CD4-positive, alpha-beta T cell treated with Interleukin-21 for 1 hour (primary cell): ENCODE results near the gene MAP2K7.
"Not testable (repeated sequence)": the region's sequence is repeated elsewhere in the genome, so short reads cannot be mapped to it uniquely, and the experiment has no call there.

Experiments
- DNase-seq: peaks from one replicate; pipeline ENCODE4 v3.0.0-alpha.2; 2020

The MAP2K7 gene

GRCh38 chr19:7920519-7921301, 17.0 kb downstream of the MAP2K7 start:
- DNase-seq = peak; percentile 99

DNA sequence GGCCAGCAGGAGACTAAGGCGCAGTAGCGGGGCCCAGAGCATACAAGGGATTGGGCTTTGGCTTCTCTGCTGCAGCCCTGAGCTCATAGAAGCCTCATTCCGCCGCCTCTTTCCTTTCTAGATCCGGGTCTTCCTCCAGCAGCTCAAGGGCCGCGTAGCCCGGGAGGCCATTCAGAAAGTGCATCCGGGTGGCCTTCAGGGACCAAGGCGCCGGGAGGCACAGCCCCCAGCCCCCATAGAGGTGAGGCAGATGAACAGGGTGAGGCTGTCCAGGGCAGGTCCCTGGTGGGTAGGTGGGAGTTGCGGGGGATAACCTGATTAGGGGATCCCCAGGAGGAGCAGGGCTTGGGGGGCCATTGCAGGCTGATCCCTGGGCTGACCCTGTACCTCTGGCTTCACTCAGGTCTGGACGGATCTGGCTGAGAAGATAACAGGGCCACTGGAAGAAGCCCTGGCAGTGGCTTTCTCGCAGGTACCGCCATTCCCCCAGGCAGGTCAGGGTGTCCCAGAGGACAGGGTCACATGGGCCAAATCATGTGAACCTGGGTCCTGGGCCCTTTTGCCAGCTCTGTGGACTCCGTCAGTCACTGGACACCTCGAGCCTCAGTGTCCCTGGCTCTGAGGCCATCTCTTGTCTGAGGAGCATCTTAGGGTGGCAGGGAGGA, 17.8 kb downstream of the MAP2K7 start:
- no peak for DNase-seq

DNA sequence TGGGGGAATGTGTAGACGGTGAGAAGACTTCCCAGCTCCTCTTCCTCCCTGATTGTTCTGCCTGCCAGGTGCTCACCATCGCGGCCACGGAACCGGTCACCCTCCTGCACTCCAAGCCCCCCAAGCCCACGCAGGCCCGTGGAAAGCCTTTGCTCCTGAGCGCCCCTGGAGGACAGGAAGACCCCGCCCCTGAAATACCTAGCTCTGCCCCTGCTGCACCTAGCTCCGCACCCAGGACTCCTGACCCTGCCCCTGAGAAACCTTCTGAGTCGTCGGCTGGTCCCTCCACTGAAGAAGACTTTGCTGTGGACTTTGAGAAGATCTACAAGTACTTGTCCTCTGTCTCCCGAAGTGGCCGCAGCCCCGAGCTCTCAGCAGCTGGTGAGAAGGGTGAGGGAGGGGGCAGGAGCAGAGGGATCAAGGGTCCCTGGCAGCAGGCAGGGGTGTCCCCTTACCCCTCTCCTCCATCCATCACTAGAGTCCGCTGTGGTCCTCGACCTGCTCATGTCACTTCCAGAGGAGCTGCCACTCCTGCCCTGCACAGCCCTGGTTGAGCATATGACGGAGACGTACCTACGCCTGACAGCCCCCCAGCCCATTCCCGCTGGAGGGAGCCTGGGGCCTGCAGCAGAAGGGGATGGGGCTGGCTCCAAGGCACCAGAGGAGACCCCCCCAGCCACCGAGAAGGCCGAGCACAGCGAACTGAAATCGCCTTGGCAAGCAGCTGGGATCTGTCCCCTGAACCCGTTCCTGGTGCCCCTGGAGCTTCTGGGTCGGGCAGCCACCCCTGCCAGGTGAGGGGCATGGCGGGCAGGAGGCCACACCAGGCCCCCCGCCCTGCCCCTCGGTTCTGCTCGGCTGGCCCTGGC, 18.5 kb downstream of the MAP2K7 start:
- DNase-seq = no peak

DNA sequence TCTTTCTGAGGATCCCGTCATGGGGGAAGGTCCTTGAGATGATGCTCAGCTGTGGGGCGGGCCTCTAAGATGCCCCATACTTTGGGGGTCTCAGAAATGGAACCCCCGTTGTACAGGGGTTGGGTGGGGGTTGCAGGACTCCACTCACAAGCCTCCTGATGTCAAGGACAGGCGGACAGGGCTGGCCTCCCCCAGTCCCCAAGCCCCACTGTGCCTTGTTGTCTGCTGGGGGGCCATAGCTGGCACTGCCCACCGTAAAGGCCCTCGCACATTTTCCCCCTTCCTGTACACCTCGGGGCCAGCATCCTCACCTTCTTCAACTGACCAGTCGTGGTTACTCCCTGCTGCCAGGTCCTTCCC, 19.1 kb downstream of the MAP2K7 start:
- DNase-seq = no peak

- DNase-seq = no peak
Observed at GRCh38 chr19:7923295-7924191, 19.9 kb downstream of the MAP2K7 start.

DNA sequence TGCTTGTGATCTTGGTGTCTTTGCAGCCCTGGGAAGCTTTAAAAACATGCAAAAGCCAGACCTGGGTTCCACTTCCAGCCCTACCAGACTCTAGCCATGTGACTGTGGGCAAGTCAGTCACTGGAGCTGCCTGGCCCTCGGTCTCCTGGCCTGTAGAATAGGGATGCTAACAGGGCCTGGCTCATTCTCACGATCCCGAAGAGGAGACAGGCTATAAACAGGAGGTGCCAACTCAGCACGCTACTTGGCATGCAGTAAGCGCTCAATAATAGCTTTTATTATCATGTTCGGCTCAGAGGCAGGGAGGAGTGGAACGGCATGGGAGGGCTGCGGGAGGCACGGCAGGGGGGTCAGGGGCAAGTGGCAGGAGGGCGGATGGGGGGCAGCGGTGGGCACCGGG, 20.6 kb downstream of the MAP2K7 start:
- DNase-seq = no peak

- DNase-seq = no peak
Observed at GRCh38 chr19:7924651-7925170, 21.0 kb downstream of the MAP2K7 start.

- peak; percentile 76 for DNase-seq
Observed at GRCh38 chr19:7925171-7925851, 21.6 kb downstream of the MAP2K7 start.

- DNase-seq = peak; percentile 82
Observed at GRCh38 chr19:7926021-7926726, 22.5 kb downstream of the MAP2K7 start, which contains the start of gene CTXN1. CTXN1 (minus strand) TSS chr19:7926135; CDS start chr19:7925538, 597 bp downstream.

GRCh38 chr19:7926727-7927604, 23.3 kb downstream of the MAP2K7 start:
- no peak for DNase-seq

GRCh38 chr19:7927605-7928333, 24.1 kb downstream of the MAP2K7 start:
- DNase-seq = no peak

GRCh38 chr19:7928334-7928706, 24.6 kb downstream of the MAP2K7 start:
- no peak for DNase-seq

DNA sequence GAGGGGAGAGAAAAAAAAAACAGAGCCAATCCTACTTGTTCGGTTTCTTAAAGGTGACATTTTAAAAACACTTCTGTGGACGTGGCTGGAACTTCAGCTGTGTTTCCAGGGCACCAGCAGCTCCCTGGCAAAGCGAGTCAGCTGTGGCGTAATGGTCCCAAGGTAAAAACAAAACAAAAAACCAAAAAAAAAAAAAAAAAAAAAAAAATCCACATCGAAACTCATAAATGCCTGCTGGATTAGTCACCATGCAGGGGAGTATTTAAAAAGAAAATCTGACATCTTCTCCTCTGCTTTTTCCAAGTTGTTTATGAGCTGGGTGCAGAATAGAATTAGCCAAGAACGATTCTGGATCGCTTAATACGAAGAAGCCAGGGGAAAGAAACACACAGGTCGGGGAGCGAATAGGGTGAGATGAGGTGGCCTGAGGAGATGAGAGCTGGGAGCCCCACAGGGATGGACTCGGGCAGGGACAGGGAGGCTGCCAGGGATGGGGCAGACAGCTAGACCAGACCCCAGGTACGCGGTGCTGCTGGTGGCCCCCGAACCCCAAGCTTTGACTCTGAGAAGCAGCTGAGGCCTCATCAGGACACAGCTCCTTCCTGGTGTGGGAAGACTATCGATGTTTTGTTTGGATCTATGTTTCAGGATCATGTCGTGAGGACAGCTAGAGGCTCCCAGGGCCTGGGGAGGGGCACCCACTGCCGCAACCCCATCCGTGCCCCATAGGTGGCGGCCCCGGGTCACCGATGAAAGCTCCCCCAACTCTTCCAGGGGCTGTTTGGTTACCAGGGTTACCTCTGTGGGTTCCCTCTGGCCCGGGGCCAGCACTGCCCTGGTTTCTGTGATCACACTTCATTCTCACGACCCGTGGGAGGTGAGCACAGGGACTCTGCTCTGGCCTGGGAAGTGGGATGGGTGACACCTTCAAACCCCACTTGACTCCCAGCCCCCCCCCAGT, 25.3 kb downstream of the MAP2K7 start:
- peak; percentile 77 for DNase-seq

GRCh38 chr19:7930030-7930429, 26.4 kb downstream of the MAP2K7 start:
- not testable (repeated sequence) for DNase-seq

- DNase-seq = no peak
Observed at GRCh38 chr19:7930765-7931164, 27.1 kb downstream of the MAP2K7 start.

DNA sequence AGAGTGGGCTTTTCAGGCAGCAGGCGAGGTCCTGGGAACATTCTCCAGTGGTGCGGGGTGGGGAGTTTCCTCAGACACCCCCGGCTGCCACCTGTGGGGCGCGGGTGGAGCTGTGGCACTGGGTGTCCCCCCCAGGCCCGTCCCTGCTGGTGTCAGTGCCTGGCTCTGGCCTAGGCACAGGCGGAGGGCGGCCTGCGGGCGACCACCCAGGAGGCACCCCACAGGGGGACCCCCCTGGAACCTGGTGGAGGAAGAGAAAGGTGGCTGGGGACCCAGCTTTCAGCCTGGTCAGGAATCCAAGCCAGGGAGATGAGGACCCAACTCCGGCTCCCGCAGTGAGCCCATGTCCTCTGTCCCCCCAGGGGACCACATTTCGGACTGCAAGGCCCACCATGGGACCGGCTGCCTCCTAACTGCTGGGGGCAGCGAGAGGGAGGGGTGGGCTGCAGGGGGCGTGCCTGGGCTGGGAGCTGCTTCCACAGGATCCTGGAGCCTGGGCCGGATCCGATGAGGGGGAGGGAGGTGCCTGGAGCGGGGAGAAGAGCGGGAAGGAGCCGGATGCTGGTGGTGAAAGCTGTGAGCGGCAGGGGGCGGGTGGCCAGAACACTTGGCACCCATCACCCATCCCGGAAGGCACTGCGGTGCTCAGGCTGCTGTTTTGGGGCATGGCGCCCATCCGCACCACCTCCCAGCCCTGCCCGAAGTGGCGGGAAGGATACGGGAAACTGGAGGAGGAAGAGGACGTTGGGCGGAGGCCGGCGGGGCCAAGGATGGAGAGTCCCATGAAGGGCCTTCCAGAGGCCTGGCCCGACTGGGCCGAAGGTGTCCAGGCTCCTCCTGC, 27.8 kb downstream of the MAP2K7 start:
- no peak for DNase-seq
